ENCODE measurements around the gene SPDYE4.

SPDYE4 gene

GRCh38 chr17:8736796-8737195 is 21.6 kb downstream of the SPDYE4 start:
- DNase-seq = no peak

GRCh38 chr17:8736362-8736761 is 22.0 kb downstream of the SPDYE4 start:
- DNase-seq = no peak

DNA sequence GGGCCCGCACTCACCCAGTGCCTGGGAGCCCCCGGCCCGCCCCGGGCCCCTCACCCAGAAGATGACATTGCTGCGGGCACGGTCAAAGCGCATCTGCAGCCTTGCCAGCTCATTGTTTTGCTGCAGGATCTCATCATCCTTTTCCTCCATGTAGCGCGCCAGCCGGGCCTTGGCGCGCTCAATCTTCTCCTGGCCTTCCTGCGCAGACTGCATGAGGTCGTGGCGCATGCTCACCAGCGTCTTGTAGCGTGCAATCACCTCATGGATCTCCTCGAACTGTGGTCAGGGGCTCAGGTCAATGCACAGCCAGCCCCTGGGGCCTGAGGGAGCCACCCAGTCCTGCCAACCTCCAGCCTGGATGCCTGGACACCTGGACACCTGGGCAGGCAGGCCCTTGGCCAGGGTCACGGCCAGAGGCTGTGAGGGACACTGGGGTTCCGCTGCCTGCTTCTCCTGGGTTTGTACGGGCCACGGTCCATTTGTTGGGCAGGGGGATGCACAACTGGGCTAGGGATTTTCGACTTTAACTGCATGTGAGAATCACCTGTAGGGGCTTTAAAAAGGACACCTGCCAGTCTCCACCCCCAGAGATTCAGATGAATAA is 22.9 kb downstream of the SPDYE4 start:
- DNase-seq = no peak

- DNase-seq = no peak
These were observed 23.5 kb downstream of the SPDYE4 start for GRCh38 chr17:8734876-8735275.

DNA sequence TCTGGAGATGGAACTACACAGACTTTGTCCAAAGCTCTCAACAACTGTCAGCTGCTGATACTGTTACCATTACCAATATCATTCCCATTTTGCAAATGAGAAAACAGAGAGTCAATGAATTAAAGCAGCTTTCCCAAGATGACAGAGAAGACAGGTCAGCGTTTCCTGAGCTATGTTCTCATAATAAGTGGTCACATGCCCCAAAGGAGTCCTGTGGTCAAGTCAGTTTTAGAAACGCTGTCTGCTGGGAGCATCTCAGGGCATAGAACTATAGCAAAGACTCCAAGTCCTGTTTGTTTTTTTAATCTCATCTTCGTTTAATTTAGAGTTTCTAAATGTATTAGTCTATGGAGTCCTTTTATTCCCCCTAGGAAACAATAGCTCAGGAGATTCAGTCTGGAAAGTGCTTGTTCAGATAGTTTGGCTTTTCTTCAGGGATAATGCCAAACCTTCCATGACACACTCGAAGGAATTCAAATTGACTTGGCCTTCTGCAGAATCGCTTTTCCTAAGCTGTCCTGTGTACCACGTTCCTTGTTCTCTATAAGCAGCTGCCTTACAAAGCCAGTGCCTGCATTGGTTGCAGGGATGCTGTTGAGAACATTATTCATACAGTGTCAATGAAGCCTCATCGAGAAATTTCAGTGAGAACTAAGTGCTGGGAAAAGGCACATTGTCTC is 25.8 kb downstream of the SPDYE4 start:
- DNase-seq = no peak

DNA sequence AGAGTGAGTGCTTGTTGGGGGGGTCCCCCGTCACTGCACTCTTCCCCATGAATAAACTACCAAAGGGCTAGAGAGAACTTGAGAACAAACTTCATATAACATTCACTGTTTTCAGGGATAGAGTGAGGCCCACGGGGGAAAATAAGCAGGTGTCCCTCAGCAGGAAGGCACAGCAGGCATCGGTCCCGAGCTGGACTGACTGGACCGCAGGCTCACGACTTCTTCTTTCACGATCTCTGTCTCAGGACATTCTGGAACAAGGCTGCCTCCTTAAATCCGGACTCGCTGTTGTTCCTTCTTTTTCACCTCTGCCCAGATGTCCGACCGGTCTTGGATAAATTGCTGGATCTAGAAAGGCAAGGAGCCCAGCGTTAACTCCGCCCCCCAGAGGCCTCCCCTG is 28.5 kb downstream of the SPDYE4 start:
- DNase-seq = no peak

DNA sequence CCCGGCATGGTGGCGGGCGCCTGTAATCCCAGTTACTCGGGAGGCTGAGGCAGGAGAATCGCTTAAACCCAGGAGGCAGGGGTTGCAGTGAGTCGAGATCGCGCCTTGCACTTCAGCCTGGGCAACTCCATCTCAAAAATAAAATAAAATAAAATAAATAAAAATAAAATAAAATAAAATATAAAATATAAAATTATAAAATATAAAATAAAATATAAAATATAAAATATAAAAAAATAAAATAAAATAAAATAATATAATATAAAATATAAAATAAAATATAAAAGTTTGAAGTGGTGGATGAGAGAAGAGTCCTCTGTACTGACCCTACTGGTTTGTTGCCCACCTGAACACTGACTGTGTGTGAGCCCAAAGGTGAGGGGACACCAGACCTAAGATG is 28.9 kb downstream of the SPDYE4 start:
- DNase-seq = no peak

DNA sequence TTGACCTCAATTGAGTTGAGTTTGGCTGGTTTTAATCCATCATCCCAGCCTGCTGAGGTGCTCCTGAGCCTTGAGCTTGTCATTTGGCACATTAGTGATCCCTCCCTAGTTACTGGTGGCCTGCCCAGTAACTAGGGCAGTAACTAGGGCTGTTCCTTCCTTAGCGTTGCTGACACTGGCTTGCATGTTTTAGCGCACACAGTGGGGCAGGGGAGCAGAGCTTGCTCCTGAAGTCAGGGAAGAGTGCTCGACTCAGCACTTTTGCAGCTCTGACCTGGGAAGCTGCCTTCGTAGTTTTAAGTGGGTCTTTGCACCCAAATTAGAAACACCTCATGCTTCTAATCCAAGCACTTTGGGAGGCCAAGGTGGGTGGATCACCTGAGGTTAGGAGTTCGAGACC is 29.4 kb downstream of the SPDYE4 start:
- no peak for DNase-seq

DNA sequence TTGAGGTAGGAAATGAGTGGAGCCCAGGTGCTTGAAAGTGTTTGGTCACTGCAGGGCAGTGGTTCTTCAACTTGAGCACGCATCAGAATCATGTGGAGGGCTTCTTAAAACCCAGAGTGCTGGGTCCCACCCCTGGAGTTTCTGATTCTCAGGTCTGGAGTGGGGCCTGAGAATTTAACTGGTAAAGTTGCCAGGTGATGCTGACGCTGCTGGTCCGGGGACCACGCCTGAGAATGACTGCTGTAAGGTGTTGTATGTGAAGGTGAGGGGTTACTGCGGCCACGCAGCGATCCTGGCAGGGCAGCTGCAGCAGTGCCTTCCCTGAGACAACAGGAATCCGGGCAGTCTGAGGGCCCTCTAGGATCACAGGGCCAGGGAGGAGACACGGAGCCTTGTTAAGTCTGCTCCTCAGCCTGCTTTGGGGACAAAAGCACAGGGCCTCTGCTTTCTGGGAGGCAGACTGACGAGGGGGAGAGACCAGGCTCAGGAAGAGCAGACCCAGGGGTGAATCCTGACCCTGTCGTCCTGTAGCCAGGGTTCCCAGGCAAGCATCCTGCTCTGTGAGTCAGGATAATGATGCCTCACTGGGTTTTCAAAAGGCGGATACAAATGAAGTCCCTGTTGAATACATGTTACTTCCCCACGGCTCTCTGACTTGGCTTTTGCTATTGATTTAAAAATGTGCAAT is 30.0 kb downstream of the SPDYE4 start:
- DNase-seq = no peak

GRCh38 chr17:8726941-8727555 is 31.3 kb downstream of the SPDYE4 start:
- DNase-seq = no peak

GRCh38 chr17:8725881-8726876 is 32.2 kb downstream of the SPDYE4 start:
- no peak for DNase-seq

DNA sequence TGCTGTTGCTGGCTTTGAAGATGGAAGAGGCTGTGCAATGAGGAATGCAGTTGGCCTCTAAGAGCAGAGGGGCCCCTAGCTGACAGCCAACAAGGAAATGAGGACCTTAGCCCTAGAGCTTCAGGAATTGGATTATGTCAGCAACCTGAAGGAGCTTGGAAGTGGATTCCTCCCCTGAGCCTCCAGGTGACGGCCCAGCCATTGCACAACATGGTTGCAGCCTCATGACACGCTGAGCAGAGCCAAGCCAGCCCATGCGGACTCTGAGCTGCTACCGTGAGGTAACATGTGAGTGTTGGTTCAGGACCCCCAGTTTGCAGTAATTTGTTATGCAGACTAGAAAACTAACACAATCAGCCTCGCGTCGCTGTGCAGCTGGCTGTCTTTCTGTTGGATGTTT is 33.9 kb downstream of the SPDYE4 start:
- no peak for DNase-seq

GRCh38 chr17:8720596-8720995 is 37.8 kb downstream of the SPDYE4 start:
- DNase-seq = no peak

GRCh38 chr17:8719291-8720246 is 38.8 kb downstream of the SPDYE4 start:
- DNase-seq = no peak

GRCh38 chr17:8718001-8718563 is 40.3 kb downstream of the SPDYE4 start:
- DNase-seq = no peak

DNA sequence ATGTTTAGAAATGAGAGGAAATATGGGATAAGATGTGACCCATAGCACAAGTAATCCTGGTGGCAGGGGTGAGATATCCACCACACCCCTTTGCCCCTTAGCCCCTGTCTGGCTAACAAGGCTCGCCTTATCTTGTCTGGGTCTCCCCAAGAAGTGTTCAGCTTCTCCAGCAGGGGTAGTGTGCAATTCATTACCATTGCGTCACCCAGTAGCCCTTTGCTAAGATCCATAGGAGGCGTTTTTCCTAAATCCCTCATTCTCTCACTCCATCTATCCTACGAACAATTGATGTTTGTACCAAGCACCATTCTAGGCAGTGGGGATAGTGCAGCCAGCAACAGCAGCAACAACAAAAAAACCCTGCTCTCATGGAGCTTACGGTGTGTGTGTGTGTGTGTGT is 44.5 kb downstream of the SPDYE4 start:
- no peak for DNase-seq

GRCh38 chr17:8713315-8713714 is 45.0 kb downstream of the SPDYE4 start:
- DNase-seq = no peak

- DNase-seq = no peak
These were observed 45.6 kb downstream of the SPDYE4 start for GRCh38 chr17:8712698-8713097.

GRCh38 chr17:8711291-8711690 is 47.1 kb downstream of the SPDYE4 start:
- DNase-seq = no peak

- no peak for DNase-seq
These were observed 47.5 kb downstream of the SPDYE4 start for GRCh38 chr17:8710813-8711212.

DNA sequence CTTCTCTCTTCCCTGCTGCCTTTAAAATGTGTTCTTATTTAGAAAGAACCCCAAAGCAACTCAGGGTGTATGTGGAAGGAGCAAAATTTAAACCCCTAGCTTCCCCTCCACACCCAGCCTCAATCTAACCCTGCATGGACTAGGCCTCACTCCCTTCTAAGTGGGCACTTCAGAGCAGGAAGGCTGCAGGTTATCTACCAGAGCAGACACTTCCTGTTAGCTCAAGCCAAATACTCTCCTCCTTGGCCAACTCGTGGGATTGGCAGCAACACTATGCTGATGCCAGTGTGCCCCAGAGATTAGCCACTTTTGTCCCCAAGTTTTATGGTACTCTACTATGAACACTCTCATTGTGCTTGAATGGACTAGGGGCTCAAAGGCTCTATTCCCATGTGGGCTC is 49.3 kb downstream of the SPDYE4 start:
- DNase-seq = no peak
